SK-N-SH (cell line): ENCODE measurements around the gene TRPM1. TPM values are rescaled to one million over a fixed set of nuclear protein-coding genes. Genes with fewer than 3 reads are reported as not detected.

Experiments used
- CTCF ChIA-PET: fragments of 300-600, 350-600 bp; formaldehyde crosslinking; extraction: SDS; loops from one replicate; lab custom pipeline; 2021; lab: Yijun Ruan, JAX
- POLR2A ChIA-PET: fragments of 350-600 bp; sonication (Branson Sonifier 250); formaldehyde crosslinking; extraction: SDS; loops from one replicate; lab custom pipeline; 2020; ENCODE audit warnings: antibody characterized with exemption, inconsistent platforms; lab: Yijun Ruan, JAX
- DNase-seq: peaks from one replicate; pipeline ENCODE4 v3.0.0; 2012
- H2AFZ ChIP-seq: fragments of 200-600 bp; sonication (generic); 2 replicates; pipeline ENCODE4 v1.8.1; 2016; ENCODE audit warnings: antibody characterized with exemption, mild to moderate bottlenecking, low read depth
- H3F3A ChIP-seq: fragments of 200-600 bp; sonication (generic); replicated peaks from 2 replicates; pipeline ENCODE3; 2016; ENCODE audit warnings: antibody characterized with exemption, mild to moderate bottlenecking; ENCODE audit not compliant: insufficient read depth
- H3K27ac ChIP-seq, 2 experiments: fragments of 200-500 bp in 1 of 2; fragments of 200-600 bp in 1 of 2; sonication (Bioruptor generic) in 1 of 2; sonication (generic), shearing (Covaris generic) in 1 of 2; 2 replicates each; pipeline versions ENCODE4 v1.5.1 to v1.6.1; 2014 to 2016; ENCODE audit warnings: low read depth in 2 of 2, inconsistent platforms in 1 of 2, low read length in 1 of 2, mild to moderate bottlenecking in 1 of 2, mixed read lengths in 1 of 2
- H3K27me3 ChIP-seq: fragments of 200-600 bp; sonication (generic), shearing (Covaris generic); 2 replicates; pipeline ENCODE4 v1.6.1; 2016; ENCODE audit warnings: mixed run types; ENCODE audit not compliant: insufficient read depth
- H3K36me3 ChIP-seq, 2 experiments: fragments of 200-500 bp in 1 of 2; fragments of 200-600 bp in 1 of 2; sonication (Bioruptor generic) in 1 of 2; sonication (generic) in 1 of 2; replicated peaks in 1 of 2; 2 replicates each; pipeline versions ENCODE3 to v1.5.1; 2014 to 2016; ENCODE audit warnings: low read length in 1 of 2, mild to moderate bottlenecking in 1 of 2; ENCODE audit not compliant: insufficient read depth in 2 of 2, control insufficient read depth in 1 of 2
- H3K4me1 ChIP-seq, 2 experiments: fragments of 200-500 bp in 1 of 2; fragments of 200-600 bp in 1 of 2; sonication (Bioruptor generic) in 1 of 2; sonication (generic), shearing (Covaris generic) in 1 of 2; 2 replicates each; pipeline versions ENCODE4 v1.5.1 to v1.6.1; 2014 to 2016; ENCODE audit warnings: low read depth in 1 of 2, low read length in 1 of 2, mixed run types in 1 of 2; ENCODE audit not compliant: insufficient read depth in 2 of 2, control insufficient read depth in 1 of 2
- H3K4me2 ChIP-seq: fragments of 200-600 bp; sonication (generic), shearing (Covaris generic); 2 replicates; pipeline ENCODE4 v1.6.1; 2017; ENCODE audit warnings: mixed run types
- H3K4me3 ChIP-seq, 2 experiments: fragments of 200-500 bp in 1 of 2; fragments of 200-600 bp in 1 of 2; sonication (Bioruptor generic) in 1 of 2; sonication (generic), shearing (Covaris generic) in 1 of 2; 2 replicates each; pipeline versions ENCODE4 v1.5.1 to v1.8.1; 2014 to 2016; ENCODE audit warnings: low read depth in 2 of 2, inconsistent platforms in 1 of 2, low read length in 1 of 2, mild to moderate bottlenecking in 1 of 2, mixed read lengths in 1 of 2, moderate library complexity in 1 of 2
- H3K79me2 ChIP-seq: fragments of 200-600 bp; sonication (generic); 2 replicates; pipeline ENCODE4 v1.8.1; 2017; ENCODE audit warnings: mild to moderate bottlenecking; ENCODE audit not compliant: insufficient read depth
- H3K9ac ChIP-seq: fragments of 200-600 bp; sonication (generic); 2 replicates; pipeline ENCODE4 v1.6.1; 2017; ENCODE audit warnings: mixed run types
- H3K9me2 ChIP-seq: fragments of 200-600 bp; sonication (generic); 2 replicates; pipeline ENCODE4 v1.6.1; 2017; ENCODE audit warnings: mixed run types
- H3K9me3 ChIP-seq: fragments of 200-600 bp; sonication (generic); 2 replicates; pipeline ENCODE4 v1.6.1; 2017; ENCODE audit warnings: mixed run types, mild to moderate bottlenecking, moderate library complexity
- H4K20me1 ChIP-seq: fragments of 200-600 bp; sonication (generic); 2 replicates; pipeline ENCODE4 v1.6.1; 2017; ENCODE audit warnings: mild to moderate bottlenecking, mixed run types; ENCODE audit not compliant: insufficient read depth
- CHD2 ChIP-seq: fragments of 150-350 bp; IDR thresholded peaks from 2 replicates; pipeline ENCODE4 v1.6.1; 2018; ENCODE audit warnings: low read length; ENCODE audit not compliant: partially characterized antibody
- CTCF ChIP-seq: fragments of 200-600 bp; sonication (generic); IDR thresholded peaks from 2 replicates; pipeline ENCODE4 v1.6.1; 2017; ENCODE audit warnings: antibody characterized with exemption, mild to moderate bottlenecking, moderate library complexity
- ELF1 ChIP-seq: IDR thresholded peaks from 2 replicates; pipeline ENCODE4 v1.4.0; 2012
- EP300 ChIP-seq, 2 experiments: IDR thresholded peaks; 2 replicates each; pipeline versions ENCODE4 v1.4.0 to v1.6.1; 2012; ENCODE audit warnings: borderline replicate concordance in 1 of 2, low read depth in 1 of 2, low read length in 1 of 2
- GABPA ChIP-seq: IDR thresholded peaks from 2 replicates; pipeline ENCODE4 v1.4.0; 2012; ENCODE audit warnings: low read depth, mild to moderate bottlenecking
- IRF3 ChIP-seq: fragments of 150-350 bp; IDR thresholded peaks from 2 replicates; pipeline ENCODE4 v1.6.1; 2016; ENCODE audit warnings: mild to moderate bottlenecking, low read depth, low read length
- MEF2A ChIP-seq: IDR thresholded peaks from 2 replicates; pipeline ENCODE4 v1.4.0; 2012; ENCODE audit warnings: low read depth, borderline replicate concordance
- NFIC ChIP-seq: IDR thresholded peaks from 2 replicates; pipeline ENCODE4 v1.4.0; 2012; ENCODE audit warnings: borderline replicate concordance
- NRF1 ChIP-seq: IDR thresholded peaks from 2 replicates; pipeline ENCODE4 v1.6.1; 2012; ENCODE audit warnings: low read depth, mild to moderate bottlenecking, low read length
- RAD21 ChIP-seq: IDR thresholded peaks from 2 replicates; pipeline ENCODE4 v1.6.1; 2012; ENCODE audit warnings: mild to moderate bottlenecking, low read length
- RCOR1 ChIP-seq: fragments of 150-350 bp; IDR thresholded peaks from 2 replicates; pipeline ENCODE4 v1.6.1; 2017; ENCODE audit warnings: antibody characterized with exemption, low read length
- REST ChIP-seq: IDR thresholded peaks from 2 replicates; pipeline ENCODE4 v1.6.1; 2012; ENCODE audit warnings: mild to moderate bottlenecking, low read depth, low read length, moderate library complexity
- RFX5 ChIP-seq: IDR thresholded peaks from 2 replicates; pipeline ENCODE4 v1.6.1; 2012; ENCODE audit warnings: mild to moderate bottlenecking, improper control_type of control experiment, low read length
- RXRA ChIP-seq: IDR thresholded peaks from 2 replicates; pipeline ENCODE4 v1.4.0; 2012; ENCODE audit warnings: low read depth, mild to moderate bottlenecking, borderline replicate concordance
- SIN3A ChIP-seq: IDR thresholded peaks from 2 replicates; pipeline ENCODE4 v1.6.1; 2012; ENCODE audit warnings: low read depth, mild to moderate bottlenecking, low read length, moderate library complexity, borderline replicate concordance
- SMC3 ChIP-seq: IDR thresholded peaks from 2 replicates; pipeline ENCODE4 v1.6.1; 2012; ENCODE audit warnings: low read depth, low read length, improper control_type of control experiment
- TCF12 ChIP-seq: IDR thresholded peaks from 2 replicates; pipeline ENCODE4 v1.4.0; 2012
- USF1 ChIP-seq: IDR thresholded peaks from 2 replicates; pipeline ENCODE4 v1.4.0; 2012; ENCODE audit warnings: low read depth, borderline replicate concordance
- YY1 ChIP-seq: IDR thresholded peaks from 2 replicates; pipeline ENCODE4 v1.4.0; 2012; ENCODE audit warnings: low read depth, mild to moderate bottlenecking
- ZBTB33 ChIP-seq: IDR thresholded peaks from 2 replicates; pipeline ENCODE4 v1.4.0; 2012; ENCODE audit warnings: low read depth, borderline replicate concordance
- WGBS: methylation state at CpG from one replicate; pipeline ENCODE4 v1.1.6; 2017; ENCODE audit warnings: low lambda C conversion rate; 5-methylcytosine and 5-hydroxymethylcytosine counted together
- polyA plus RNA-seq, 3 experiments: library from polyadenylated mRNA; depleted of rRNA; stranded (reverse); fragments of >200 nt; gene quantifications; 2 replicates each; pipeline ENCODE4 v1.2.3, GENCODE V29; 2012

TRPM1 gene
- polyA plus RNA-seq, 1 of the 3 experiments (the other 2 are of a cell fraction), result not detected

- Histone ChIP-seq H3K9me3 (peaks cover 24% of the 10 kb centered on the region), H3K79me2 (no peaks in the 10 kb centered on the region), H3F3A (no peaks in the 10 kb centered on the region), H2AFZ (no peak overlapping the region), H3K36me3 (no peaks in the 10 kb centered on the region), H3K27me3 (no peaks in the 10 kb centered on the region), H3K9ac (no peak overlapping the region), H3K9me2 (no peaks in the 10 kb centered on the region), H3K4me2 (no peak overlapping the region), H3K27ac (no peak overlapping the region), H3K4me1 (no peaks in the 10 kb centered on the region)
- 93% methylated on average over 1 of the region's 1 CpG for WGBS
- ChIA-PET CTCF (no interaction called here), POLR2A (no interaction called here)
- TF ChIP-seq MEF2A, result no peak
- no peak for TF ChIP-seq RCOR1
- TF ChIP-seq NRF1, result no peak
- no peak for TF ChIP-seq CTCF
- TF ChIP-seq RXRA, result no peak
- TF ChIP-seq YY1, result no peak
- TF ChIP-seq CHD2, result no peak
- no peak for TF ChIP-seq IRF3
- TF ChIP-seq SMC3, result no peak
- no peak for TF ChIP-seq ELF1
- TF ChIP-seq EP300 (IDR thresholded peaks at IDR 0.05; ENCODE audit: borderline replicate concordance in 1 of 2, low read depth in 1 of 2, low read length in 1 of 2), result no peak
- no peak for TF ChIP-seq SIN3A
- TF ChIP-seq RFX5, result no peak
- no peak for TF ChIP-seq RAD21
- TF ChIP-seq TCF12, result no peak
- TF ChIP-seq GABPA, result no peak
- TF ChIP-seq, all 33 proteins: peak for 0
- Histone ChIP-seq H3K4me3 (no peak overlapping the region), H4K20me1 (no peaks in the 10 kb centered on the region)
- DNase-seq, result no peak
These were observed 91.5 kb downstream of the TRPM1 start for GRCh38 chr15:31010036-31010435.

- ChIA-PET POLR2A (no interaction called here), CTCF (interaction anchor here (2.2 to 2.3 kb wide), 2 partner anchors 11 to 123 kb away, joined by 6 to 8 read pairs; no protein-coding TSS in a partner anchor)
- Histone ChIP-seq H3K9me2 (no peaks in the 10 kb centered on the region), H3K36me3 (no peaks in the 10 kb centered on the region), H3K79me2 (no peaks in the 10 kb centered on the region), H3K9me3 (no peaks in the 10 kb centered on the region), H3K4me3 (no peak overlapping the region), H3K27ac (no peak overlapping the region), H3K4me2 (no peak overlapping the region), H3F3A (no peaks in the 10 kb centered on the region), H3K27me3 (no peaks in the 10 kb centered on the region), H3K9ac (no peak overlapping the region), H4K20me1 (no peaks in the 10 kb centered on the region), H2AFZ (no peak overlapping the region), H3K4me1 (no peaks in the 10 kb centered on the region; a peak in 1 of 4 replicates)
- 40% methylated on average over 2 of the region's 2 CpGs for WGBS
- DNase-seq, result no peak
- TF ChIP-seq USF1 (no peak), REST (no peak), SMC3 (no peak), ZBTB33 (no peak), NFIC (no peak)
These were observed 95.9 kb downstream of the TRPM1 start for GRCh38 chr15:31005660-31006059.
